ENCODE measurements around the gene NTF3. TPM values are rescaled to one million over a fixed set of nuclear protein-coding genes. Genes with fewer than 3 reads are reported as not detected.

The NTF3 gene
- total and polyA plus RNA-seq, 9 of the 15 experiments (the other 6 are each of a cell fraction or from before 2014, with no cell fraction given): not detected

DNA sequence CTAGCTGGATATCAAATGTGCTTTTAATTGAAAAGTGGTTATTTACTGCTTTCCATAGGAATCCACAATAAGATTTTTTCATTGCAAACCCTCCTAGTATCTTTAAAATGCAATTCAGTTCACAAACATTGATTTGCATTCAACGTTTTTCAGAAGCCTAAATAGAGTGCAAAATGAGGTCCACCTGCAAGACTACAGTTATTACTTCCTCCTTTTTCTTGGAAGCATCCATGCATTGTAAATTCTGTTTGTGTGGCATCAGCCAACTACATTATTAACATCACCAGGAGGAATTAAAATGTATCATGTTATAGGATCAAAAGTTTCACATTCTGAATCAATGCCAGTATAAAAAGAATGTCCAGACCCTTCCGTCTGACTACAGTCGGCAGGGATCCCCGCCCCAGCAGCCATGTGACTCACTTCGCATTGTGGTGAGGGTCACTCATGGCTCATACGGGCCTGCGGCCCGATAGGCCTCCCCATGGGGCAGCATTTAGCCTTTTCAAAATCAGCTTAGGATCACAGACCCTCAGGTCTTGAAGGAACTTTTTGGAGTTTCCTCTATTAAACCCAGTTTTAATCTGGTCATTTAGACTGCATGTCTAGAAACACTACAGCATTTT lies 46.3 kb downstream of the NTF3 start:
- ATAC-seq: no peak
- TF ChIP-seq LARP7 (IDR thresholded peaks at IDR 0.05) (no peak), CCNT2 (IDR thresholded peaks at IDR 0.05; ENCODE audit: borderline replicate concordance, extremely low read depth, insufficient read length, low read depth, low read length) (no peak), MECOM (CRISPR knock-in tag; IDR thresholded peaks at IDR 0.05) (no peak), ZNF212 (CRISPR knock-in tag; IDR thresholded peaks at IDR 0.05) (no peak), SLC30A9 (CRISPR knock-in tag; IDR thresholded peaks at IDR 0.05) (no peak), ZNF263 (CRISPR knock-in tag; IDR thresholded peaks at IDR 0.05; ENCODE audit: borderline replicate concordance) (no peak), KDM1A (IDR thresholded peaks at IDR 0.05) (no peak), SIRT6 (IDR thresholded peaks at IDR 0.05; ENCODE audit: low read depth, low read length) (no peak), HIVEP1 (CRISPR knock-in tag; IDR thresholded peaks at IDR 0.05) (no peak), ZNF830 (CRISPR knock-in tag; IDR thresholded peaks at IDR 0.05) (no peak)
- TF ChIP-seq, protein P1, sequence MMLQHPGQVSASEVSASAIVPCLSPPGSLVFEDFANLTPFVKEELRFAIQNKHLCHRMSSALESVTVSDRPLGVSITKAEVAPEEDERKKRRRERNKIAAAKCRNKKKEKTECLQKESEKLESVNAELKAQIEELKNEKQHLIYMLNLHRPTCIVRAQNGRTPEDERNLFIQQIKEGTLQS (IDR thresholded peaks at IDR 0.05): no peak
- TF ChIP-seq, protein P1 (CRISPR knock-in tag; conservative IDR thresholded peaks at IDR 0.05): no peak
- no peaks in the 10 kb centered on the region for H3K36me3 ChIP-seq (ENCODE audit: control insufficient read depth, insufficient read depth, low read length)
- peaks cover 0 to 4% of the 10 kb centered on the region in 2 experiments; a peak in 3 of 5 replicates for H3K27me3 ChIP-seq (ENCODE audit: control insufficient read depth in 2 of 2, insufficient read depth in 2 of 2, low read length in 2 of 2)
- H3K27ac ChIP-seq (ENCODE audit: extremely low read depth, low read depth, low read length): no peak overlapping the region
- POLR2A ChIA-PET: no interaction called here
- H3K9me3 ChIP-seq (replicated peaks; ENCODE audit: control insufficient read depth, insufficient read depth, low read depth, low read length): no peaks in the 10 kb centered on the region
- no peak for DNase-seq (ENCODE audit: extremely low read depth in 1 of 4, low spot score in 3 of 4)
- no peaks in the 10 kb centered on the region for H3K79me2 ChIP-seq (ENCODE audit: control insufficient read depth, insufficient read depth, low read length)
- no peak overlapping the region for H2AFZ ChIP-seq (ENCODE audit: low read depth, low read length)
- in situ Hi-C loops (cut with MboI) (no loop called here), intact Hi-C loops (cut with micrococcal nuclease) (no loop called here)
- CTCF ChIA-PET (ENCODE audit: low intra/inter-chr PET ratio): no interaction called here
- H4K20me1 ChIP-seq (replicated peaks; ENCODE audit: control insufficient read depth, insufficient read depth, low read length): no peaks in the 10 kb centered on the region
- H3K9me1 ChIP-seq (ENCODE audit: control insufficient read depth, insufficient read depth, low read length): no peaks in the 10 kb centered on the region
- 0% methylated on average over 5 of the region's 8 CpGs for WGBS (ENCODE audit: insufficient coverage, low coverage, missing lambda C conversion rate)
- no peak overlapping the region for H3K9ac ChIP-seq (ENCODE audit: insufficient read depth in 1 of 2, low read depth in 2 of 2, low read length in 2 of 2)
- no peaks in the 10 kb centered on the region for H3K4me1 ChIP-seq (replicated peaks in 1 of 2; ENCODE audit: control insufficient read depth in 2 of 2, insufficient read depth in 2 of 2, low read length in 2 of 2)
- no TSS peak for BruUV-seq (replicated peaks)
- H3K4me3 ChIP-seq: no peak overlapping the region
- no peak for FAIRE-seq
- no peak overlapping the region for H3K4me2 ChIP-seq (ENCODE audit: insufficient read depth, low read length)

Data from K562 (cell line).